ENCODE results near the gene ASB2.

DNA sequence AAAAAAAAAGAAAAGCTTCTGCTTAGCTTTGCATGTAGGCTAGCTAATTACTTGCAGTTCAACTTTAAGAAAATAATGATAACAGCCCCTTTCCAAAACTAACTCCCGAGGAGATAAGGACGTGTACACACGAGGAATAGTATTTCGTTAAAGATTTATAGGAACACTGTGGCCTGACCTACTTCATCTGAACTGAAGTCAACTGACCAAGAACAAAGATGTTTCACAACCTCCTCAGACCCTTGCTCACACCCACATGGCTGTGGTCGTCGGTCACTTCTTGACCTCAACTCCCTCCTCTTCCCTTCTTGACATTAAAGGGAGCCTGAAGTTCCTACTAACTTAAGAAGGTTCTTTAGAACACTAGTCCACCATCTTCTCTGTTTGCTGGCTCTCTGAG lies 74.6 kb downstream of the ASB2 start:
- TF ChIP-seq, protein P1, sequence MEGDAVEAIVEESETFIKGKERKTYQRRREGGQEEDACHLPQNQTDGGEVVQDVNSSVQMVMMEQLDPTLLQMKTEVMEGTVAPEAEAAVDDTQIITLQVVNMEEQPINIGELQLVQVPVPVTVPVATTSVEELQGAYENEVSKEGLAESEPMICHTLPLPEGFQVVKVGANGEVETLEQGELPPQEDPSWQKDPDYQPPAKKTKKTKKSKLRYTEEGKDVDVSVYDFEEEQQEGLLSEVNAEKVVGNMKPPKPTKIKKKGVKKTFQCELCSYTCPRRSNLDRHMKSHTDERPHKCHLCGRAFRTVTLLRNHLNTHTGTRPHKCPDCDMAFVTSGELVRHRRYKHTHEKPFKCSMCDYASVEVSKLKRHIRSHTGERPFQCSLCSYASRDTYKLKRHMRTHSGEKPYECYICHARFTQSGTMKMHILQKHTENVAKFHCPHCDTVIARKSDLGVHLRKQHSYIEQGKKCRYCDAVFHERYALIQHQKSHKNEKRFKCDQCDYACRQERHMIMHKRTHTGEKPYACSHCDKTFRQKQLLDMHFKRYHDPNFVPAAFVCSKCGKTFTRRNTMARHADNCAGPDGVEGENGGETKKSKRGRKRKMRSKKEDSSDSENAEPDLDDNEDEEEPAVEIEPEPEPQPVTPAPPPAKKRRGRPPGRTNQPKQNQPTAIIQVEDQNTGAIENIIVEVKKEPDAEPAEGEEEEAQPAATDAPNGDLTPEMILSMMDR (conservative IDR thresholded peaks at IDR 0.05; ENCODE audit: low read depth, low read length) = no peak
- no peak for TF ChIP-seq MAZ (IDR thresholded peaks at IDR 0.05; ENCODE audit: borderline replicate concordance, low read depth, low read length)
- TF ChIP-seq RFX5 (IDR thresholded peaks at IDR 0.05; ENCODE audit: low read depth, low read length) = no peak

All from IMR-90 (cell line).